ENCODE results near the gene SLC6A18. TPM values are rescaled to one million over a fixed set of nuclear protein-coding genes. Genes with fewer than 3 reads are reported as not detected.
A peak's percentile ranks its signal among the peaks of the same experiment; 100 is the strongest.

Gene SLC6A18
- total RNA-seq, 1 donor from 2014 or later, result not detected

DNA sequence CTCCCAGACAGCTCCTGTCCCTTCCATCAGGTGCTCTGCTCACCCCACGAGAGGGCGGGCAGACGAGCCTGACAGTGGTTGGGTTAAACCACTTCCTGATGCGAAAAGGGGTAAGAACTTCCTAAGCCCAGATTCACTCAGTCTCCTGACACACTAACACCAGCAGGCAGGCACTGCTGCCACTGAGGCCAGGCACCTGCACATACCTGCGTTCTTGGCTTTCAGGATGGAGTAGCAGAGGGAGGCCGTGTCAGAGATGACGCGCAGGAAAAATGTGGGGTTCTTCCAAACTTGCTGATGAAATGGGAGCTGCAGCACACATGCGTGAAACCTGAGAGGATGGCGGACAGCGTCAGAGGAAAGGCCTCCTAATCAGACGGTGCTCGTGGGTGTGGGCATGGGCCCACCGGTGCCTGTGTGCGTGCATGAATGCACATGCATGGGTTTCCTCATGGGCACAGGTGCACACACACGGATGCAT, 29.9 kb downstream of the SLC6A18 start:
- no peaks in the 10 kb centered on the region for H3K9me3 Mint-ChIP-seq (ENCODE audit: unreplicated experiment)
- Histone ChIP-seq H3K9ac (ENCODE audit: low read length) (no peak overlapping the region), H3K9me3 (ENCODE audit: insufficient read depth, low read depth, low read length) (peaks cover 9% of the 10 kb centered on the region), H3K27me3 (ENCODE audit: insufficient read depth, low read length) (no peaks in the 10 kb centered on the region), H3K36me3 (ENCODE audit: insufficient read depth, low read length) (no peaks in the 10 kb centered on the region), H3K4me1 (ENCODE audit: insufficient read depth, low read length) (no peaks in the 10 kb centered on the region), H3K79me2 (ENCODE audit: insufficient read depth, low read length) (no peaks in the 10 kb centered on the region), H2AFZ (ENCODE audit: low read depth, low read length) (no peak overlapping the region), H3K27ac (ENCODE audit: low read depth, low read length) (no peak overlapping the region), H4K20me1 (ENCODE audit: insufficient read depth, low read length) (no peaks in the 10 kb centered on the region), H3K4me3 (ENCODE audit: insufficient read depth, low read depth, low read length) (no peak overlapping the region), H3K4me2 (ENCODE audit: low read length) (no peak overlapping the region)
- no peak for TF ChIP-seq EZH2 (IDR thresholded peaks at IDR 0.05; ENCODE audit: insufficient read depth, low read length)
- TF ChIP-seq, protein P1, sequence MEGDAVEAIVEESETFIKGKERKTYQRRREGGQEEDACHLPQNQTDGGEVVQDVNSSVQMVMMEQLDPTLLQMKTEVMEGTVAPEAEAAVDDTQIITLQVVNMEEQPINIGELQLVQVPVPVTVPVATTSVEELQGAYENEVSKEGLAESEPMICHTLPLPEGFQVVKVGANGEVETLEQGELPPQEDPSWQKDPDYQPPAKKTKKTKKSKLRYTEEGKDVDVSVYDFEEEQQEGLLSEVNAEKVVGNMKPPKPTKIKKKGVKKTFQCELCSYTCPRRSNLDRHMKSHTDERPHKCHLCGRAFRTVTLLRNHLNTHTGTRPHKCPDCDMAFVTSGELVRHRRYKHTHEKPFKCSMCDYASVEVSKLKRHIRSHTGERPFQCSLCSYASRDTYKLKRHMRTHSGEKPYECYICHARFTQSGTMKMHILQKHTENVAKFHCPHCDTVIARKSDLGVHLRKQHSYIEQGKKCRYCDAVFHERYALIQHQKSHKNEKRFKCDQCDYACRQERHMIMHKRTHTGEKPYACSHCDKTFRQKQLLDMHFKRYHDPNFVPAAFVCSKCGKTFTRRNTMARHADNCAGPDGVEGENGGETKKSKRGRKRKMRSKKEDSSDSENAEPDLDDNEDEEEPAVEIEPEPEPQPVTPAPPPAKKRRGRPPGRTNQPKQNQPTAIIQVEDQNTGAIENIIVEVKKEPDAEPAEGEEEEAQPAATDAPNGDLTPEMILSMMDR (IDR thresholded peaks at IDR 0.05; ENCODE audit: insufficient read depth, low read depth, low read length), result no peak
- DNase-seq (ENCODE audit: low read depth) (no peak), FAIRE-seq (no peak)
- H3K4me3 Mint-ChIP-seq (ENCODE audit: unreplicated experiment), result no peak overlapping the region
- H3K4me1 Mint-ChIP-seq (ENCODE audit: low read depth, unreplicated experiment), result peaks cover 4% of the 10 kb centered on the region
- peaks cover 28% of the 10 kb centered on the region for H3K27me3 Mint-ChIP-seq (ENCODE audit: low read depth, unreplicated experiment)
- H3K36me3 Mint-ChIP-seq (ENCODE audit: low read depth, unreplicated experiment), result peaks cover 6% of the 10 kb centered on the region
- H3K27ac Mint-ChIP-seq (ENCODE audit: unreplicated experiment), result no peak overlapping the region

DNA sequence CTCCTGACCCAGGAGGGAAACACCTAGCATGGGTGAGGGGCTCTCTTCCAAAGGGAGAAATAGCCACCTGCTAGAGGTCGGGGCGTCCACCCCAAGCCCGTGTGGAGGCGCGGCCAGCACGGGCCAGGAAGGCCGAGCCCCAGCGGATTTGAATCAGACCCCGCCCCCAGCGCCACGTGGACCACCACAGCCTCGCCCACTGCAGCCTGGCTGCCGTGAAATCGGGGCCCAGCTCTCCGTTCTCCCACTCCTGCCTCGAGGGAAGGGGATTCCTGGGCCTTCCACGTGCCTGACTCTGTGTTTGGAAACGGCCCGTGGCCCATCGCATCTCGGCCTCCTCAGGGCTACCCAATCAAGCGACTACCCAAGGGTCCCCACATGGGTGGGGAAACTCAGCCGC, 31.6 kb downstream of the SLC6A18 start:
- peaks cover 11% of the 10 kb centered on the region for H3K9me3 ChIP-seq (ENCODE audit: insufficient read depth, low read depth, low read length)
- TF ChIP-seq, protein P1 (IDR thresholded peaks at IDR 0.05; ENCODE audit: insufficient read depth, low read depth, low read length), result no peak
- no peak overlapping the region for H3K27ac ChIP-seq (ENCODE audit: low read depth, low read length)
- H3K4me1 ChIP-seq (ENCODE audit: insufficient read depth, low read length), result no peaks in the 10 kb centered on the region
- Mint-ChIP-seq H3K4me3 (ENCODE audit: unreplicated experiment) (no peak overlapping the region), H3K4me1 (ENCODE audit: low read depth, unreplicated experiment) (peaks cover 4% of the 10 kb centered on the region), H3K9me3 (ENCODE audit: unreplicated experiment) (peaks cover 5% of the 10 kb centered on the region), H3K27me3 (ENCODE audit: low read depth, unreplicated experiment) (peaks cover 40% of the 10 kb centered on the region), H3K27ac (ENCODE audit: unreplicated experiment) (no peak overlapping the region), H3K36me3 (ENCODE audit: low read depth, unreplicated experiment) (peaks cover 6% of the 10 kb centered on the region)
- no peaks in the 10 kb centered on the region for H4K20me1 ChIP-seq (ENCODE audit: insufficient read depth, low read length)
- no peak overlapping the region for H3K4me3 ChIP-seq (ENCODE audit: insufficient read depth, low read depth, low read length)
- H3K9ac ChIP-seq (ENCODE audit: low read length), result no peak overlapping the region
- no peak for DNase-seq (ENCODE audit: low read depth)
- no peaks in the 10 kb centered on the region for H3K27me3 ChIP-seq (ENCODE audit: insufficient read depth, low read length)
- no peak overlapping the region for H2AFZ ChIP-seq (ENCODE audit: low read depth, low read length)
- H3K36me3 ChIP-seq (ENCODE audit: insufficient read depth, low read length), result no peaks in the 10 kb centered on the region
- no peak overlapping the region for H3K4me2 ChIP-seq (ENCODE audit: low read length)
- no peak for FAIRE-seq
- H3K79me2 ChIP-seq (ENCODE audit: insufficient read depth, low read length), result no peaks in the 10 kb centered on the region

DNA sequence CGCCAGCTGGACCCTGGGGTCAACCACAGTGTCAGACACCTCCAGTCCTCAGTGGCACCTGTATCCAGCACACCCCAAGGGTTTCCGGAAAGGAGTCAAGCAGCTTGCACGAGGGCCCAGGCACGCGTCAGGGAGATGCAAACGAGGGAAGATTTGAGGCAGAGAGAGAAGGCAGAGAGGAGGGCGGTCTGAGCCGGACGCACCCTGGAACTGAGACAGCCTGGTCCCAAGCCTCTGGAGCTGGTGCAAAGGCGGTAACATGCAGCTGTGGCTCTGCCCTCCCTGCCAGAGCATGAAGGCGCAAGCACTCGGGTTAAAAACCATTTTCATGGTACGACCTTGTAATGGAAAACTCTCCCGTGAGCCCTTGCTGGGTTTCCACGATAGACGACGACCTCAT, 32.2 kb downstream of the SLC6A18 start:
- H3K27ac Mint-ChIP-seq (ENCODE audit: unreplicated experiment), result peak overlapping the region; percentile 53
- TF ChIP-seq, protein P1 (IDR thresholded peaks at IDR 0.05; ENCODE audit: insufficient read depth, low read depth, low read length), result no peak
- TF ChIP-seq EZH2 (IDR thresholded peaks at IDR 0.05; ENCODE audit: insufficient read depth, low read length), result no peak

More for the DNA sequence above, 32.2 kb downstream of the SLC6A18 start:
- Histone ChIP-seq H3K9ac (ENCODE audit: low read length) (no peak overlapping the region), H3K4me3 (ENCODE audit: insufficient read depth, low read depth, low read length) (no peak overlapping the region), H3K79me2 (ENCODE audit: insufficient read depth, low read length) (no peaks in the 10 kb centered on the region), H3K27ac (ENCODE audit: low read depth, low read length) (no peak overlapping the region), H3K27me3 (ENCODE audit: insufficient read depth, low read length) (no peaks in the 10 kb centered on the region), H3K4me1 (ENCODE audit: insufficient read depth, low read length) (no peaks in the 10 kb centered on the region), H3K9me3 (ENCODE audit: insufficient read depth, low read depth, low read length) (peaks cover 17% of the 10 kb centered on the region), H2AFZ (ENCODE audit: low read depth, low read length) (no peak overlapping the region), H3K36me3 (ENCODE audit: insufficient read depth, low read length) (no peaks in the 10 kb centered on the region), H4K20me1 (ENCODE audit: insufficient read depth, low read length) (no peaks in the 10 kb centered on the region), H3K4me2 (ENCODE audit: low read length) (no peak overlapping the region)
- FAIRE-seq (no peak), DNase-seq (ENCODE audit: low read depth) (no peak)
- H3K27me3 Mint-ChIP-seq (ENCODE audit: low read depth, unreplicated experiment), result peaks cover 43% of the 10 kb centered on the region
- peaks cover 6% of the 10 kb centered on the region for H3K4me1 Mint-ChIP-seq (ENCODE audit: low read depth, unreplicated experiment)
- H3K9me3 Mint-ChIP-seq (ENCODE audit: unreplicated experiment), result peaks cover 5% of the 10 kb centered on the region
- H3K4me3 Mint-ChIP-seq (ENCODE audit: unreplicated experiment), result no peak overlapping the region
- peaks cover 6% of the 10 kb centered on the region for H3K36me3 Mint-ChIP-seq (ENCODE audit: low read depth, unreplicated experiment)
